Smooth muscle cell (in vitro differentiated cells): ENCODE results near the gene ERMARD. TPM values are rescaled to one million over a fixed set of nuclear protein-coding genes. Genes with fewer than 3 reads are reported as not detected.

Source experiments
- DNase-seq: peaks from one replicate; lab custom pipeline; 2025; ENCODE audit not compliant: unreplicated experiment; lab: John Stamatoyannopoulos, UW
- H2AFZ ChIP-seq: fragments of 200-600 bp; sonication (generic); 2 replicates; pipeline ENCODE4 v1.6.0; 2016; ENCODE audit warnings: antibody characterized with exemption, low read depth, mild to moderate bottlenecking
- H3F3A ChIP-seq: fragments of 200-600 bp; sonication (generic); 2 replicates; pipeline ENCODE4 v1.6.0; 2017; ENCODE audit warnings: antibody characterized with exemption, low read depth
- H3K27ac ChIP-seq: fragments of 200-600 bp; sonication (generic); 2 replicates; pipeline ENCODE4 v1.5.1; 2016; ENCODE audit warnings: low read depth, mild to moderate bottlenecking
- H3K27me3 ChIP-seq: fragments of 200-600 bp; sonication (generic); 2 replicates; pipeline ENCODE4 v1.6.1; 2016; ENCODE audit warnings: low read depth, mild to moderate bottlenecking
- H3K36me3 ChIP-seq: fragments of 200-600 bp; sonication (generic); 2 replicates; pipeline ENCODE4 v1.5.1; 2016; ENCODE audit warnings: low read depth
- H3K4me1 ChIP-seq: fragments of 200-600 bp; sonication (generic); 2 replicates; pipeline ENCODE4 v1.5.1; 2016; ENCODE audit warnings: low read depth
- H3K4me2 ChIP-seq: fragments of 200-600 bp; sonication (generic); 2 replicates; pipeline ENCODE4 v1.6.0; 2016; ENCODE audit warnings: mild to moderate bottlenecking
- H3K4me3 ChIP-seq: fragments of 200-600 bp; sonication (generic); 2 replicates; pipeline ENCODE4 v1.5.1; 2016; ENCODE audit warnings: mild to moderate bottlenecking
- H3K79me2 ChIP-seq: fragments of 200-600 bp; sonication (generic); 2 replicates; pipeline ENCODE4 v1.6.0; 2016; ENCODE audit warnings: low read depth, mild to moderate bottlenecking
- H3K9ac ChIP-seq: fragments of 200-600 bp; sonication (generic); 2 replicates; pipeline ENCODE4 v1.6.0; 2016; ENCODE audit warnings: low read depth
- H3K9me3 ChIP-seq: fragments of 200-600 bp; sonication (generic); replicated peaks from 2 replicates; pipeline ENCODE4 v1.5.1; 2016; ENCODE audit warnings: low read depth
- H4K20me1 ChIP-seq: fragments of 200-600 bp; sonication (generic); 2 replicates; pipeline ENCODE4 v1.6.0; 2016; ENCODE audit warnings: low read depth
- WGBS: methylation state at CpG from one replicate; pipeline ENCODE4 v1.1.7; 2016; ENCODE audit warnings: low lambda C conversion rate; 5-methylcytosine and 5-hydroxymethylcytosine counted together
- polyA plus RNA-seq: library from polyadenylated mRNA; unstranded; fragments of >200 nt; fragmentation: Nextera tagmentation; extraction: Ambion mirVana; gene quantifications from 2 replicates; pipeline ENCODE4 v1.2.1, GENCODE V29; 2016
- total RNA-seq: library from RNA; depleted of rRNA; stranded (reverse); fragments of >200 nt; gene quantifications from 2 replicates; pipeline ENCODE4 v1.2.3, GENCODE V29; 2014
- TF ChIP-seq, protein P1 (sequence below): fragments of 200-600 bp; sonication (generic); IDR thresholded peaks from 2 replicates; pipeline ENCODE4 v1.5.1; 2017; ENCODE audit warnings: borderline replicate concordance, mild to moderate bottlenecking, antibody characterized with exemption; ENCODE audit not compliant: insufficient read depth, poor library complexity, severe bottlenecking

Gene ERMARD
- total and polyA plus RNA-seq, 2 experiments from 2014 or later, result 23.2 to 55.9 TPM

DNA sequence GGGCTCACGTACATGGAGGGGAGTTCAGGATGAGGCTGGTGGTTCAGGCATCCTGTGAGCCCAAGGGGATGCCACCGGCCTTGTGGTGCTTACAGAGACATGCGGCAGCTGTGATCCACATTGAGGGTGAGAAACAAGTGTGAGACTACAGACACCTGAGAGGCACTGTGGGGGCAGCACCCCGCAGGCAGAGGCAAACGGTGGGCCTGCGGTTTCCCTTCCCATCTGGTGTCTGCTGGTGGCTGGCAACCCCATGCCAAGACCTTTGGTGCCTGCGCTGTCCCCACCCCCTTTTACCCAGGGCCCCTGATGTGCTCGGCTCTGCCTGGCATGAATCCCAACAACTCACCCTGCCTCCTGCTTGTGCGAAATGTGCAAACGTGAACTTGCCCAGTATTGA is 42.0 kb downstream of the ERMARD start:
- H4K20me1 ChIP-seq, result no peaks in the 10 kb centered on the region
- no peak overlapping the region for H3K27ac ChIP-seq
- H3K27me3 ChIP-seq, result peaks cover 8% of the 10 kb centered on the region
- no peaks in the 10 kb centered on the region for H3K79me2 ChIP-seq
- no peak overlapping the region for H3K9ac ChIP-seq
- H3K36me3 ChIP-seq, result no peaks in the 10 kb centered on the region
- TF ChIP-seq, protein P1, sequence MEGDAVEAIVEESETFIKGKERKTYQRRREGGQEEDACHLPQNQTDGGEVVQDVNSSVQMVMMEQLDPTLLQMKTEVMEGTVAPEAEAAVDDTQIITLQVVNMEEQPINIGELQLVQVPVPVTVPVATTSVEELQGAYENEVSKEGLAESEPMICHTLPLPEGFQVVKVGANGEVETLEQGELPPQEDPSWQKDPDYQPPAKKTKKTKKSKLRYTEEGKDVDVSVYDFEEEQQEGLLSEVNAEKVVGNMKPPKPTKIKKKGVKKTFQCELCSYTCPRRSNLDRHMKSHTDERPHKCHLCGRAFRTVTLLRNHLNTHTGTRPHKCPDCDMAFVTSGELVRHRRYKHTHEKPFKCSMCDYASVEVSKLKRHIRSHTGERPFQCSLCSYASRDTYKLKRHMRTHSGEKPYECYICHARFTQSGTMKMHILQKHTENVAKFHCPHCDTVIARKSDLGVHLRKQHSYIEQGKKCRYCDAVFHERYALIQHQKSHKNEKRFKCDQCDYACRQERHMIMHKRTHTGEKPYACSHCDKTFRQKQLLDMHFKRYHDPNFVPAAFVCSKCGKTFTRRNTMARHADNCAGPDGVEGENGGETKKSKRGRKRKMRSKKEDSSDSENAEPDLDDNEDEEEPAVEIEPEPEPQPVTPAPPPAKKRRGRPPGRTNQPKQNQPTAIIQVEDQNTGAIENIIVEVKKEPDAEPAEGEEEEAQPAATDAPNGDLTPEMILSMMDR, result no peak
- H3K4me2 ChIP-seq, result no peak overlapping the region
- WGBS, result 92% methylated on average over 10 of the region's 10 CpGs
- peaks cover 4% of the 10 kb centered on the region for H3K4me1 ChIP-seq
- no peak for DNase-seq
- H3K9me3 ChIP-seq, result no peaks in the 10 kb centered on the region
- H2AFZ ChIP-seq, result no peak overlapping the region
- no peaks in the 10 kb centered on the region for H3F3A ChIP-seq
- no peak overlapping the region for H3K4me3 ChIP-seq

DNA sequence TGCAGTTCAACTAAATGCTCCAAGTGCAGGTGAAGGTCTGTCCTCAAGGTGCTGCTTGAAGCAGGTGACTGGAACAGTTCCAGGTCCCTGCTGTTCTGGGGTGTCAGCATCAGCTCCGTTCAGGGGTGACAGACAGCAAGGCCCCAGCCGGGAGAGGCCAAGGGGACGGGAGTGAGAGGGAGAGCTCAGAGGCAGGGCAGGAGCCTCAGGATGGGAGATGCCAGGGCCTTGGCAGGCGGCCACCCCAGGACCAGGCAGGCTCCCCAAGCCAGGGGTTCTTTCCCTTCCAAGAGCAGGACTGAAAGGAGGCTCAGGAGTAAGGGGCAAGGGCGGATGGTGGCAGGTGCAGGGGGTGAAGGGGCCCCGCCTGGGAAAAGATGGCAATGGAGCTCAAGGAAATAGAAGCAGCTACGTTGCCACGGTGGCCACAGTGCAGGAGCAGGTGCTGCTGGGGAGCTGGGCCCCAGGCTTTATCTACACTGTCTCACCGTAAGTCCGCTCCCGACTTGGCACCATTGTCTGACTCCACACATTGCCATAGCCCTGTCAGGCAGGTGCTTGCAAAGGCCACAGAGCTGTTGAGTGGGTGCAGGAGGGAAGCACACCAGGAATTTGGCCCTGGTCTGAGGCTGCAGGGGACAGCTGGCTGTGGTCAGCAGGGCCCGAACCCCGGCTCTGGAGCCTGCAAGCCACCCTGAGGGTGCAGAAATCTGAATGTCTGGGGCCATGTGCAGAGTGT is 43.1 kb downstream of the ERMARD start:
- Histone ChIP-seq H4K20me1 (no peaks in the 10 kb centered on the region), H3K36me3 (no peaks in the 10 kb centered on the region), H2AFZ (no peak overlapping the region), H3K9ac (no peak overlapping the region), H3K4me1 (peaks cover 4% of the 10 kb centered on the region), H3K4me2 (no peak overlapping the region), H3K4me3 (no peak overlapping the region), H3K27me3 (peaks cover 8% of the 10 kb centered on the region), H3K79me2 (no peaks in the 10 kb centered on the region), H3K9me3 (no peaks in the 10 kb centered on the region), H3K27ac (no peak overlapping the region), H3F3A (no peaks in the 10 kb centered on the region)
- 92% methylated on average over 13 of the region's 13 CpGs for WGBS
- DNase-seq, result no peak
- TF ChIP-seq, protein P1, result no peak

DNA sequence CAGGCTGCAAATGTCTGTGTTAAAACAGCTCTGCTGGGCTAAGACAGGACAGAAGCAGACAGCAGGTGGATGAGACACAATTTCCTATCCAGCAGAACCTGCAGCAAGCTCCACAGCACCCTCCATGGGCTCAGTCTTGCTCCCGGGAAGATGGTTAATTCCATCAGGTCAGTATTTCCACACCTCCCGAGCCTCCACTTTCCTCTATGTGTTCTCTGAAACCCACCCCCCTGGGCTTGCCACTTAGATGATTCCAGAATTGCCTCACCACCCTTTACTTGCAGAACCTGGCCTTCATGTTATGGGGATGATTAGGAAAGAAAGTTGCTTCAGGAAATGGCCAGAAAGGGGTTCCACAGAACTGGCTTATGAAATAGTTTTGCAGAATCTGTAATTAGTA is 43.8 kb downstream of the ERMARD start:
- Histone ChIP-seq H3F3A (no peaks in the 10 kb centered on the region), H3K36me3 (no peaks in the 10 kb centered on the region), H3K4me2 (no peak overlapping the region), H3K4me1 (no peaks in the 10 kb centered on the region), H3K9me3 (no peaks in the 10 kb centered on the region), H4K20me1 (no peaks in the 10 kb centered on the region), H2AFZ (no peak overlapping the region), H3K27me3 (peaks cover 8% of the 10 kb centered on the region), H3K79me2 (no peaks in the 10 kb centered on the region), H3K27ac (no peak overlapping the region), H3K9ac (no peak overlapping the region), H3K4me3 (no peak overlapping the region)
- TF ChIP-seq, protein P1, result no peak
- whole genome bisulfite sequencing, result 72% methylated on average over 2 of the region's 2 CpGs
- DNase-seq, result no peak

DNA sequence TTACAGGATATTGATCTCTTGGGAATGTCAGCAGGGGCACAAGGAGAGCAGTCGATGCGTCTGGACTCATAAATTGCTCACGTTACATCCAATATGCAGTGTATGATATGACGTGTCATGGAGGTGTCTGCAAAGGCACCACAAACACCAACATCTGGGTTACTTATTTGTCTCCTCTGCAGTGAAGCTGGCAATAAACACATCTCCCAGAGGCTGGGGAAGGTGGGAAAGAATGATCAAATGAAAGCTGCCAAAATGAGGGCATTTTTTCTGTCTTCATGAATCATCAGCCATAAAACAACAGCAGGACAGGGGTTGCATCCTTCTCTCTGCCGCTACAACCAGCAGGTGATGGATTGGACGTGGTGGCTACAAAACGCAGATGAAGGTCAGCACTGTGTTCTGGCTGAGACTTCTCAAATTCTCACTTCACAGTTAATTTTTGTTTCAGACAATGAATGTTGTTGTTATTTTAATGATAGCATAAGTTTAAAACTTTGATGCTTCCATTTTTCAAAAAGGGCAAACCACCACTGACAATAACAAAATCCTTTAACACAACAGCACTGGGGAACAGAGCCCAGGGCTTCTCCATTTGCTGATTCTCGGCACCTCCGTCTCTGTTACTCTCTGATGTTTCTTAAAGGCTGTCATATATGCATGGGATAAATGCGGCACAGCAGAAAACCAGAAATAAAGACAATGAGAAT is 47.5 kb downstream of the ERMARD start:
- TF ChIP-seq, protein P1, result no peak
- 82% methylated on average over 10 of the region's 10 CpGs for WGBS

More for the DNA sequence above, 47.5 kb downstream of the ERMARD start:
- no peak overlapping the region for H3K4me2 ChIP-seq
- no peak overlapping the region for H3K4me3 ChIP-seq
- no peak overlapping the region for H3K27ac ChIP-seq
- no peak for DNase-seq
- H3K9ac ChIP-seq, result no peak overlapping the region
- no peaks in the 10 kb centered on the region for H3K79me2 ChIP-seq
- H4K20me1 ChIP-seq, result no peaks in the 10 kb centered on the region
- no peak overlapping the region for H2AFZ ChIP-seq
- no peaks in the 10 kb centered on the region for H3K9me3 ChIP-seq
- H3K27me3 ChIP-seq, result peaks cover 8% of the 10 kb centered on the region
- no peaks in the 10 kb centered on the region for H3K36me3 ChIP-seq
- H3K4me1 ChIP-seq, result peaks cover 14% of the 10 kb centered on the region
- peaks cover 5% of the 10 kb centered on the region for H3F3A ChIP-seq
